GM21423 (cell line): ENCODE results near the gene ONECUT3.

Source experiments
- ATAC-seq: cut with Tn5 transposase; IDR thresholded peaks from one replicate; pipeline ENCODE4 v1.9.1; 2021; ENCODE audit warnings: mild to moderate bottlenecking, moderate library complexity; ENCODE audit not compliant: unreplicated experiment

ONECUT3 gene

GRCh38 chr19:1813192-1814182 lies 60.2 kb downstream of the ONECUT3 start:
- no peak for ATAC-seq

GRCh38 chr19:1814391-1814790 lies 61.1 kb downstream of the ONECUT3 start:
- ATAC-seq = no peak

- no peak for ATAC-seq
Measured at GRCh38 chr19:1814833-1815604, 61.7 kb downstream of the ONECUT3 start.

GRCh38 chr19:1815605-1816529 lies 62.6 kb downstream of the ONECUT3 start:
- ATAC-seq = no peak

- ATAC-seq = no peak
Measured at GRCh38 chr19:1816530-1817298, 63.4 kb downstream of the ONECUT3 start.

- ATAC-seq = no peak
Measured at GRCh38 chr19:1817553-1818179, 64.4 kb downstream of the ONECUT3 start.

- ATAC-seq = no peak
Measured at GRCh38 chr19:1818549-1819195, 65.4 kb downstream of the ONECUT3 start.

GRCh38 chr19:1819341-1820255 lies 66.3 kb downstream of the ONECUT3 start:
- no peak for ATAC-seq

GRCh38 chr19:1822210-1822609 lies 68.9 kb downstream of the ONECUT3 start:
- ATAC-seq = no peak

- no peak for ATAC-seq
Measured at GRCh38 chr19:1823020-1823419, 69.7 kb downstream of the ONECUT3 start.

- ATAC-seq = no peak
Measured at GRCh38 chr19:1823539-1824251, 70.4 kb downstream of the ONECUT3 start.

- no peak for ATAC-seq
Measured at GRCh38 chr19:1824252-1824622, 70.9 kb downstream of the ONECUT3 start.

GRCh38 chr19:1825909-1826556 lies 72.7 kb downstream of the ONECUT3 start:
- no peak for ATAC-seq

- ATAC-seq = no peak
Measured at GRCh38 chr19:1826557-1827521, 73.5 kb downstream of the ONECUT3 start.

GRCh38 chr19:1827566-1828278 lies 74.4 kb downstream of the ONECUT3 start:
- ATAC-seq = no peak
